Nephron (organoid): ENCODE results near the gene FMNL2.

Experiments used
- H3K27ac Mint-ChIP-seq, 3 experiments: 2 replicates each; pipeline ENCODE4 v1.8.0; 2020; ENCODE audit warnings: mixed read lengths in 3 of 3, mild to moderate bottlenecking in 2 of 3, moderate library complexity in 1 of 3
- H3K27me3 Mint-ChIP-seq: 2 replicates; pipeline ENCODE4 v1.8.0; 2021; ENCODE audit warnings: low read depth, mild to moderate bottlenecking, moderate library complexity, mixed read lengths
- H3K36me3 Mint-ChIP-seq: 2 replicates; pipeline ENCODE4 v1.8.0; 2020; ENCODE audit warnings: low read depth, mixed read lengths
- H3K4me1 Mint-ChIP-seq: 2 replicates; pipeline ENCODE4 v1.8.0; 2020; ENCODE audit warnings: mixed read lengths
- H3K4me3 Mint-ChIP-seq, 3 experiments: 2 replicates each; pipeline ENCODE4 v1.8.0; 2020; ENCODE audit warnings: mild to moderate bottlenecking in 3 of 3, mixed read lengths in 3 of 3, moderate library complexity in 2 of 3
- H3K9me3 Mint-ChIP-seq: 2 replicates; pipeline ENCODE4 v1.8.0; 2020; ENCODE audit warnings: mixed read lengths
- TF ChIP-seq, protein P1 (sequence below), 3 experiments: fragments of 200-600 bp; sonication (generic); IDR thresholded peaks; one replicate each; pipeline ENCODE4 v1.5.0; 2021; ENCODE audit warnings: antibody characterized with exemption in 3 of 3; ENCODE audit not compliant: unreplicated experiment in 3 of 3

The FMNL2 gene

DNA sequence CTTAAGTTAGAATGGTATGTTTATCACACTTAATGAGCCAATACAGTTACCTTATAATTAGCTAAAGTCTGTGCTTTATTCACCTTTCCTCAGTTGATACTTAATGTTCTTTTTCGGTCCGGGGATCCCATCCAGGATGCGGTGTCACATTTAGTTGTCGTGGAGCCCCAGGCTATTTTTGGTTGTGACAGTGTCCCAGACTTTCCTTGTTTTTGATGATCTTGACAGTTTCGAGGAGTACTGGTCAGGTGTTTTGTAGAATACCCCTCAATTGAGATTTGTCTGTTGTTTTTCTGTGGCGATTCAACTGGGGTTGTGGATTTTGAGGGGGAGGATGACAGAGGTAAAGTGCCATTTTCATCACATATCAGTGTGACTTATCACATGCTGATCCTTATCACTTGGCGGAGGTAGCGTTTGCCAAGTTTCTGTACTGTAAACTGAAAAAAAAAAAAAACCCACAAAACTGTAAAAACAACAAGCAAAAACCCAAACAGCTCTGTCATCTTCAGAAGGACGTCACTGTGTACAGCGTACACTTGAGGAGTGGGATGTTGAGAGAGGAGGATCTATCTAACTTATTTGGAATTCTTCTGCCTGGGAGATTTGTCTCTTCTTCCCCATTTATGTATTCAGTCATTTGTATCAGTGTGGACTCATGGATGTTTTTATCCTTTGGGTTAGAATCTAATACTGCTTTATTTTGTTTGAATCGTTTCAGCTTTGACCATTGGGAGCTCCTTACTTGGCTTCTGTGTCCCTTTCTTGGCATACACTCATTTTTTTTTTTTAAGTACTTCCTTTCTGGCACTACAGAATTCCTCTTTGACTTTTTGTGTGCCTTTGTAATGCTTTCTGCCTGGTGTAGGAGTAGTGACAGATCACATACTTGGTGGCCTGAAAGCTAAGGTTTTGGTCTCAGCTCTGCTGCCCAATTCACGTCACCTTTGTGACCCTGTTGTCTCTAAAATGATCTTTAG is 68.1 kb downstream of the FMNL2 start:
- TF ChIP-seq, protein P1, sequence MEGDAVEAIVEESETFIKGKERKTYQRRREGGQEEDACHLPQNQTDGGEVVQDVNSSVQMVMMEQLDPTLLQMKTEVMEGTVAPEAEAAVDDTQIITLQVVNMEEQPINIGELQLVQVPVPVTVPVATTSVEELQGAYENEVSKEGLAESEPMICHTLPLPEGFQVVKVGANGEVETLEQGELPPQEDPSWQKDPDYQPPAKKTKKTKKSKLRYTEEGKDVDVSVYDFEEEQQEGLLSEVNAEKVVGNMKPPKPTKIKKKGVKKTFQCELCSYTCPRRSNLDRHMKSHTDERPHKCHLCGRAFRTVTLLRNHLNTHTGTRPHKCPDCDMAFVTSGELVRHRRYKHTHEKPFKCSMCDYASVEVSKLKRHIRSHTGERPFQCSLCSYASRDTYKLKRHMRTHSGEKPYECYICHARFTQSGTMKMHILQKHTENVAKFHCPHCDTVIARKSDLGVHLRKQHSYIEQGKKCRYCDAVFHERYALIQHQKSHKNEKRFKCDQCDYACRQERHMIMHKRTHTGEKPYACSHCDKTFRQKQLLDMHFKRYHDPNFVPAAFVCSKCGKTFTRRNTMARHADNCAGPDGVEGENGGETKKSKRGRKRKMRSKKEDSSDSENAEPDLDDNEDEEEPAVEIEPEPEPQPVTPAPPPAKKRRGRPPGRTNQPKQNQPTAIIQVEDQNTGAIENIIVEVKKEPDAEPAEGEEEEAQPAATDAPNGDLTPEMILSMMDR (IDR thresholded peaks at IDR 0.05; ENCODE audit: unreplicated experiment in 3 of 3), result no peak
- no peaks in the 10 kb centered on the region for H3K36me3 Mint-ChIP-seq
- no peak overlapping the region for H3K4me3 Mint-ChIP-seq
- H3K9me3 Mint-ChIP-seq, result no peaks in the 10 kb centered on the region
- peaks cover 3% of the 10 kb centered on the region for H3K27me3 Mint-ChIP-seq
- peak overlapping the region in 2 of 3 experiments; percentile 40 to 57 for H3K27ac Mint-ChIP-seq
- H3K4me1 Mint-ChIP-seq, result peaks cover 69% of the 10 kb centered on the region

DNA sequence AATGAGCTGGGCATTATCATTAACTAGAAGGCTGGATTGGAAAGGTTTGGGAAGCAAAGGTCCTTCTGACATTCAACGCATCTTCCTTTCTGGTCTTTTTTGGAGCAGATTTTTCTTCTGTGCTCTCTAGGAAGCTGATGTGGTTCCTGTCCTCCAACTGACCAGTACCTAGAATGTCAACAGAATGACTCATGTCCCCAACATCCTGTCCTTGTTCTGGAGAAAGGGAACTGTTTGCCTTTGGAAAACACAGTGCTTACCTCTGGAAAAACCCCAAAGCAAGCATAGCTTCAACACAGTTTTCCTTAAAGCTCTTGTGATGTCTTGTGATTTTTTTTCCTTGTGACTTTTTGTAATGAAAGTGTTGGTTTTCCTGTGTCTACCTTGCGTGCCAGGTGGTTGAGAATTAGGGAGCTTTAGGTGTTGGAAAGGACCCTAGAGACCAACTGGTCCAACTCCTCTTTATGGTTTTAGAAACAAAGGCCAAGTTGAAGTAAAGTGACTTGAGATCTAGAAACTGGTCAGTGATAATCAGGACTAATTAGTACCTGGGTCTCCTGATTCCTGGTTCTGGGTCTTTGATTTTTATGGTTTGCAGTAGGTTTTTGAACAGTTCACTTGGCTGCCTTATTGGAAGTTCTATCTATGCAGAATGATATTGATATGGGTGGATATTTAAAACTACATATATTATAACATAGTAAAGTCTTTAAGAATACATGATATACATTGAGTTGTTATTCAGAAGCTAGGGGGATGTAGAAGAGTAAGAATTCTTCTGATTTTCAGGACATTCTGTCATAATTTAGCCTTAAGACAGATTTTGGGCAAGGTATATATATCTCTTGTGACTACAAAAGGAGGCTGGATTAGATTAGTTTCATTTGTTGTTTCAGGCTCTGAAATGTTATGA is 70.5 kb downstream of the FMNL2 start:
- TF ChIP-seq, protein P1 (IDR thresholded peaks at IDR 0.05; ENCODE audit: unreplicated experiment in 3 of 3), result no peak
- peaks cover 73% of the 10 kb centered on the region for H3K4me1 Mint-ChIP-seq
- H3K27ac Mint-ChIP-seq, result peak overlapping the region; percentile 22 to 37 (median 37)
- H3K27me3 Mint-ChIP-seq, result no peaks in the 10 kb centered on the region
- H3K4me3 Mint-ChIP-seq, result no peak overlapping the region
- H3K9me3 Mint-ChIP-seq, result no peaks in the 10 kb centered on the region
- H3K36me3 Mint-ChIP-seq, result no peaks in the 10 kb centered on the region

DNA sequence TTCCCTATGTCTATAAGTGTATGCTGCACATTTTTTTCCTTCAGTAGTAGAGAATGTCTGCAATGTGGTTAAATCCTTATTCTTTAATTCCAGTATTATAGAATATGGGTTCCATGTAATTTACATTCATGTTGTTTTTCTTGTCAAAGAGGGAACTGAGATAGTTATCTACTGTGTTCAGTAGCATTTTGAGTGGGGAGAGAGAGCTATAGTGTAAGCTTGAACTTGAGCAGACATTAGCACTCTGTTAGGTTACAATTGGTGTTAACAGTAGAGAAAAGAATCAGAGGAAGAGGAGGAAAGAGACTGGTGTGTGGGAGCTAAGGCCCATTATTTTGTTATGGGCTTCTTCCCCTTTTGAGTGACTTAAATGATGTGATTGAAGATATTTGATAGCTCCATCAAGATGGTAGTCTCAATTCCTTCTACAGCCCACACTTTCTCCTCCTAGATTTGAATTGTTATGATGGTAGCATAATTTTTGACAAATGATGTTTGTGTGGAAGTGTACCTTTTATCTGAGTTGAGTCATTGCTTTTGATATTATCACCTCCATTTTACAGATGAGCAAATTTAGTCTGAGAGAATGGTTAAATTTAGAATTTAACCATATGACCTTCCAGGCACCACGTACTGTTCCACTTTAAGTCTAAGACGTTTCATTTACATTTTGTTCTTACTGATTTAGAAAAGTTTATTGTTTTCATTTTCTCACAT is 71.3 kb downstream of the FMNL2 start:
- H3K4me3 Mint-ChIP-seq, result peak overlapping the region in 1 of 3 experiments; percentile 2
- peak overlapping the region; percentile 22 to 37 (median 37) for H3K27ac Mint-ChIP-seq
- H3K9me3 Mint-ChIP-seq, result no peaks in the 10 kb centered on the region
- TF ChIP-seq, protein P1 (IDR thresholded peaks at IDR 0.05; ENCODE audit: unreplicated experiment in 3 of 3), result no peak
- H3K36me3 Mint-ChIP-seq, result no peaks in the 10 kb centered on the region
- H3K4me1 Mint-ChIP-seq, result peaks cover 72% of the 10 kb centered on the region
- no peaks in the 10 kb centered on the region for H3K27me3 Mint-ChIP-seq

DNA sequence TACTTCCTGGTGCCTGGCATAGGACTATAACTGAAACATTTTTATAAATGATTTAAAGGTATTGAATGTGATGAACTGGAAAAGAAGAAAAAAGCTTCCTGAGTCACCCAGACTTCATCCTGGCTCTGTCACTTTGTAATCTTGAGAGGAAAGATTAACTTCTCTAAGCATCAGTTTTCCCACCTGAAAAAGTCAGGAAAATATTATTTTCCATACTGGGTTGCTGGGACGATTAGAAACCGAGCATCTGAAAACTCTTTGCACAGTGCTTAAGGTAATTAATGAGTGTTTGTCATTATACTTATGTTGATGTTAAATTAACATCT is 71.8 kb downstream of the FMNL2 start:
- Mint-ChIP-seq H3K27me3 (no peaks in the 10 kb centered on the region), H3K9me3 (no peaks in the 10 kb centered on the region), H3K4me1 (peaks cover 73% of the 10 kb centered on the region), H3K36me3 (no peaks in the 10 kb centered on the region), H3K27ac (peak overlapping the region; percentile 37 to 80 (median 59)), H3K4me3 (no peak overlapping the region)
- TF ChIP-seq, protein P1 (IDR thresholded peaks at IDR 0.05; ENCODE audit: unreplicated experiment in 3 of 3), result no peak

DNA sequence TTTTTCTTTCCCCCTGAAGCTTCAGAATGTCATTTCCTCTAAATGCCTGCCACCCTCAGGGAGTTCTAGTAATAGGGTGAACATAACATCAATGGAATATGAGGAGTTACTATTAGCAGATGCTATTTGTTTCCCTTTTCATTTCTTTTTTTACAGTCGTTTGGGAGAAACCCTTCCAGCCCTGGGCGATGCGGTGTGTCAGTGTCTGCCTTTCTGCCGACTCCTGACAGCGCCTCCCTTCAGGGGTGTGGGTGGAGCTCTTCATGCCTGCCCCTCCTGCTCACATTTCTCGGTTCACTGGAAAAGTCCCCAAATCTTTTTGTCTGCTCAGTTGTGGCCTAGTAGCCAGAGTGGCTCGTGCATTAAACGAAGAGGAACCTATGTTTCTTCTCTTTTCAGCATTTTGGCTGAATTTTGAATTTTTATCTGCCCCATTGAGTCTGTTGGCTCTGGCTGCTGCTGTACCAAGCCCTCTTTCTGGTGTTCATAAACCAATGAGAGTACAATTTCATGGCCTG is 72.3 kb downstream of the FMNL2 start:
- Mint-ChIP-seq H3K27me3 (no peaks in the 10 kb centered on the region), H3K9me3 (no peaks in the 10 kb centered on the region), H3K4me3 (peak overlapping the region; percentile 14 to 40 (median 20)), H3K4me1 (peaks cover 72% of the 10 kb centered on the region), H3K27ac (peak overlapping the region; percentile 37 to 80 (median 59)), H3K36me3 (no peaks in the 10 kb centered on the region)
- TF ChIP-seq, protein P1 (IDR thresholded peaks at IDR 0.05; ENCODE audit: unreplicated experiment in 3 of 3), result no peak
